ENCODE results near the gene BDNF. TPM values are rescaled to one million over a fixed set of nuclear protein-coding genes. Genes with fewer than 3 reads are reported as not detected.
A peak's percentile ranks its signal among the peaks of the same experiment; 100 is the strongest.

Gene BDNF
- total and polyA plus RNA-seq, 4 donors = 0.38 to 1.6 (median 1.4) TPM

- no peak for TF ChIP-seq CTCF (IDR thresholded peaks at IDR 0.05; ENCODE audit: control extremely low read depth, extremely low read depth)
- DNase-seq (no peak), ATAC-seq (ENCODE audit: insufficient read depth, low FRiP score) (no peak)
- Histone ChIP-seq H3K4me1 (ENCODE audit: control insufficient read depth in 5 of 5, insufficient read depth in 5 of 5, low read length in 5 of 5) (peaks cover 0 to 19% (median 0%) of the 10 kb centered on the region in 5 donors), H3K9me3 (ENCODE audit: control insufficient read depth in 4 of 4, insufficient read depth in 3 of 4, low read length in 3 of 4) (peaks cover 0 to 5% (median 0%) of the 10 kb centered on the region in 4 donors), H3K4me3 (no peak overlapping the region), H3K27ac (ENCODE audit: low read depth in 1 of 2, low read length in 1 of 2) (no peak overlapping the region), H3K9ac (ENCODE audit: insufficient read depth in 1 of 2, low read length in 2 of 2) (no peak overlapping the region), H3K27me3 (ENCODE audit: control insufficient read depth in 3 of 3, insufficient read depth in 3 of 3, low read length in 2 of 3) (no peaks in the 10 kb centered on the region), H3K36me3 (ENCODE audit: control insufficient read depth in 4 of 4, insufficient read depth in 4 of 4, low read length in 4 of 4) (no peaks in the 10 kb centered on the region)
- WGBS, 2 donors = 61 to 62% methylated on average over 2 of the region's 2 CpGs
Observed at GRCh38 chr11:27619763-27620335, 80.4 kb downstream of the BDNF start.

GRCh38 chr11:27619039-27619574 lies 81.1 kb downstream of the BDNF start:
- Histone ChIP-seq H3K4me1 (ENCODE audit: control insufficient read depth in 5 of 5, insufficient read depth in 5 of 5, low read length in 5 of 5) (peaks cover 0 to 19% (median 0%) of the 10 kb centered on the region in 5 donors), H3K9me3 (ENCODE audit: control insufficient read depth in 4 of 4, insufficient read depth in 3 of 4, low read length in 3 of 4) (peaks cover 0 to 3% (median 0%) of the 10 kb centered on the region in 4 donors), H3K4me3 (no peak overlapping the region), H3K27me3 (ENCODE audit: control insufficient read depth in 3 of 3, insufficient read depth in 3 of 3, low read length in 2 of 3) (no peaks in the 10 kb centered on the region), H3K27ac (ENCODE audit: low read depth in 1 of 2, low read length in 1 of 2) (no peak overlapping the region), H3K36me3 (ENCODE audit: control insufficient read depth in 4 of 4, insufficient read depth in 4 of 4, low read length in 4 of 4) (no peaks in the 10 kb centered on the region), H3K9ac (ENCODE audit: insufficient read depth in 1 of 2, low read length in 2 of 2) (no peak overlapping the region)
- TF ChIP-seq CTCF (IDR thresholded peaks at IDR 0.05; ENCODE audit: control extremely low read depth, extremely low read depth) = no peak
- WGBS, 2 donors = 65 to 74% methylated on average over 5 of the region's 5 CpGs
- no peak for ATAC-seq (ENCODE audit: insufficient read depth, low FRiP score)
- peak in 1 of 3 donors; percentile 2 for DNase-seq

- Histone ChIP-seq H3K4me1 (ENCODE audit: control insufficient read depth in 5 of 5, insufficient read depth in 5 of 5, low read length in 5 of 5) (peaks cover 0 to 19% (median 0%) of the 10 kb centered on the region in 5 donors), H3K36me3 (ENCODE audit: control insufficient read depth in 4 of 4, insufficient read depth in 4 of 4, low read length in 4 of 4) (no peaks in the 10 kb centered on the region), H3K27ac (ENCODE audit: low read depth in 1 of 2, low read length in 1 of 2) (no peak overlapping the region), H3K9me3 (ENCODE audit: control insufficient read depth in 4 of 4, insufficient read depth in 3 of 4, low read length in 3 of 4) (no peaks in the 10 kb centered on the region), H3K4me3 (no peak overlapping the region), H3K27me3 (ENCODE audit: control insufficient read depth in 3 of 3, insufficient read depth in 3 of 3, low read length in 2 of 3) (no peaks in the 10 kb centered on the region), H3K9ac (ENCODE audit: insufficient read depth in 1 of 2, low read length in 2 of 2) (no peak overlapping the region)
- DNase-seq (peak in 2 of 3 donors; percentile 20 to 33), ATAC-seq (ENCODE audit: insufficient read depth, low FRiP score) (no peak)
- WGBS, 2 donors = 45 to 51% methylated on average over 2 of the region's 2 CpGs
- TF ChIP-seq CTCF (IDR thresholded peaks at IDR 0.05; ENCODE audit: control extremely low read depth, extremely low read depth) = no peak
Observed at GRCh38 chr11:27618281-27618915, 81.9 kb downstream of the BDNF start.
